H1 (cell line): Measurements from ENCODE around the gene APOBEC3G. TPM values are rescaled to one million over a fixed set of nuclear protein-coding genes. Genes with fewer than 3 reads are reported as not detected.

Source experiments
- CTCF ChIA-PET: fragments of 300-600 bp; sonication (Branson Sonifier 250); formaldehyde crosslinking; loops from one replicate; lab custom pipeline; 2021; ENCODE audit not compliant: partially characterized antibody; lab: Charles Lee
- POLR2A ChIA-PET: fragments of 300-600 bp; sonication (Branson Sonifier 250); formaldehyde crosslinking; loops from one replicate; lab custom pipeline; 2021; ENCODE audit warnings: inconsistent platforms; ENCODE audit not compliant: partially characterized antibody; lab: Charles Lee
- DNase-seq, 2 experiments: peaks; one replicate each; pipeline versions ENCODE4 v3.0.0 to v3.0.0-alpha.2; 2010 to 2022; ENCODE audit warnings: low spot score in 2 of 2, low read depth in 1 of 2, mixed read lengths in 1 of 2
- FAIRE-seq: peaks from 2 replicates; lab custom pipeline; 2011; peaks lifted over from hg19 to GRCh38; lab: Jason Lieb, UNC
- H2AFZ ChIP-seq: 2 replicates; pipeline ENCODE4 v1.8.1; 2012; ENCODE audit warnings: low read length, inconsistent platforms
- H2AK5ac ChIP-seq: 2 replicates; pipeline ENCODE4 v1.6.1; 2013; ENCODE audit warnings: low read depth, low read length
- H2BK120ac ChIP-seq: replicated peaks from 2 replicates; pipeline ENCODE3; 2013; ENCODE audit warnings: low read depth, low read length, inconsistent platforms
- H2BK12ac ChIP-seq: 2 replicates; pipeline ENCODE4 v1.6.1; 2013; ENCODE audit warnings: low read depth, low read length
- H2BK15ac ChIP-seq: 2 replicates; pipeline ENCODE4 v1.6.1; 2013; ENCODE audit warnings: low read length
- H2BK20ac ChIP-seq: 2 replicates; pipeline ENCODE4 v1.6.1; 2013; ENCODE audit warnings: low read length
- H2BK5ac ChIP-seq: 2 replicates; pipeline ENCODE4 v1.6.1; 2013; ENCODE audit warnings: low read depth, low read length
- H3K14ac ChIP-seq: 2 replicates; pipeline ENCODE4 v1.6.1; 2013; ENCODE audit warnings: inconsistent platforms; ENCODE audit not compliant: insufficient read length
- H3K18ac ChIP-seq: 2 replicates; pipeline ENCODE4 v1.6.1; 2013; ENCODE audit warnings: low read length; ENCODE audit errors: extremely low read depth
- H3K23ac ChIP-seq: 2 replicates; pipeline ENCODE4 v1.6.1; 2013; ENCODE audit warnings: inconsistent platforms; ENCODE audit not compliant: insufficient read length
- H3K23me2 ChIP-seq: 2 replicates; pipeline ENCODE4 v1.6.1; 2013; ENCODE audit warnings: low read depth, low read length
- H3K27ac ChIP-seq: 2 replicates; pipeline ENCODE4 v1.6.1; 2011; ENCODE audit warnings: low read depth, low read length, inconsistent platforms
- H3K27me3 ChIP-seq, 4 experiments: replicated peaks in 1 of 4; 1 replicate in 1 of 4; 2 replicates in 3 of 4; pipeline versions ENCODE4 v1.6.1 to v1.8.1; 2011 to 2013; ENCODE audit warnings: low read length in 3 of 4, mild to moderate bottlenecking in 3 of 4, inconsistent platforms in 2 of 4, mixed read lengths in 2 of 4, moderate library complexity in 1 of 4; ENCODE audit not compliant: control insufficient read depth in 3 of 4, insufficient read depth in 3 of 4; ENCODE audit errors: extremely low read depth in 1 of 4
- H3K36me3 ChIP-seq, 4 experiments: 2 replicates each; pipeline versions ENCODE4 v1.6.1 to v1.8.1; 2011 to 2013; ENCODE audit warnings: mild to moderate bottlenecking in 4 of 4, low read length in 3 of 4, moderate library complexity in 2 of 4, control low read depth in 1 of 4, inconsistent platforms in 1 of 4; ENCODE audit not compliant: insufficient read depth in 4 of 4, control insufficient read depth in 2 of 4
- H3K4ac ChIP-seq: replicated peaks from 2 replicates; pipeline ENCODE3; 2013; ENCODE audit warnings: low read length, low read depth, mixed read lengths, inconsistent platforms; ENCODE audit not compliant: insufficient read length
- H3K4me1 ChIP-seq, 4 experiments: replicated peaks in 1 of 4; 1 replicate in 1 of 4; 2 replicates in 3 of 4; pipeline versions ENCODE4 v1.6.1 to v1.8.1; 2011 to 2013; ENCODE audit warnings: low read length in 3 of 4, inconsistent platforms in 2 of 4, mixed read lengths in 1 of 4; ENCODE audit not compliant: insufficient read depth in 4 of 4, control insufficient read depth in 3 of 4
- H3K4me2 ChIP-seq, 2 experiments: 2 replicates each; pipeline versions ENCODE4 v1.6.1 to v1.8.1; 2011 to 2013; ENCODE audit warnings: low read depth in 2 of 2, low read length in 2 of 2, control low read depth in 1 of 2, inconsistent platforms in 1 of 2, mild to moderate bottlenecking in 1 of 2; ENCODE audit not compliant: insufficient read depth in 1 of 2
- H3K4me3 ChIP-seq, 4 experiments: fragments of 200-600, 300-600 bp in 1 of 4; sonication (generic), shearing (Covaris generic), sonication (Bioruptor Twin) in 1 of 4; 2 replicates each; pipeline versions ENCODE4 v1.5.1 to v1.8.1; 2011 to 2016; ENCODE audit warnings: low read length in 4 of 4, low read depth in 3 of 4, control low read depth in 2 of 4, inconsistent platforms in 2 of 4, mild to moderate bottlenecking in 2 of 4, mixed read lengths in 1 of 4, moderate library complexity in 1 of 4; ENCODE audit not compliant: insufficient read depth in 2 of 4; ENCODE audit errors: extremely low read depth in 1 of 4
- H3K56ac ChIP-seq: replicated peaks from 2 replicates; pipeline ENCODE3; 2013; ENCODE audit warnings: low read depth, mild to moderate bottlenecking, mixed read lengths, low read length, inconsistent platforms; ENCODE audit not compliant: insufficient read length
- H3K79me1 ChIP-seq: 2 replicates; pipeline ENCODE4 v1.6.1; 2013; ENCODE audit warnings: low read depth, low read length, control low read depth
- H3K79me2 ChIP-seq, 2 experiments: 2 replicates each; pipeline versions ENCODE4 v1.6.1 to v1.8.1; 2012 to 2013; ENCODE audit warnings: low read length in 2 of 2, mild to moderate bottlenecking in 2 of 2, inconsistent platforms in 1 of 2; ENCODE audit not compliant: insufficient read depth in 2 of 2, control insufficient read depth in 1 of 2
- H3K9ac ChIP-seq, 4 experiments: replicated peaks in 1 of 4; 1 replicate in 1 of 4; 2 replicates in 3 of 4; pipeline versions ENCODE4 v1.6.1 to v1.8.1; 2011 to 2013; ENCODE audit warnings: low read depth in 3 of 4, low read length in 3 of 4, control low read depth in 2 of 4, mild to moderate bottlenecking in 2 of 4, moderate library complexity in 2 of 4, inconsistent platforms in 1 of 4; ENCODE audit errors: extremely low read depth in 1 of 4
- H3K9me3 ChIP-seq, 2 experiments: 2 replicates each; pipeline versions ENCODE4 v1.6.1 to v1.8.1; 2012 to 2013; ENCODE audit warnings: mild to moderate bottlenecking in 2 of 2, moderate library complexity in 2 of 2, control low read depth in 1 of 2, inconsistent platforms in 1 of 2, low read depth in 1 of 2, low read length in 1 of 2, mixed read lengths in 1 of 2; ENCODE audit not compliant: insufficient read depth in 2 of 2
- H4K20me1 ChIP-seq, 2 experiments: replicated peaks in 1 of 2; 2 replicates each; pipeline versions ENCODE3 to v1.8.1; 2011 to 2013; ENCODE audit warnings: inconsistent platforms in 2 of 2, low read length in 2 of 2, mild to moderate bottlenecking in 1 of 2; ENCODE audit not compliant: insufficient read depth in 2 of 2, control insufficient read depth in 1 of 2
- H4K5ac ChIP-seq: 2 replicates; pipeline ENCODE4 v1.6.1; 2013; ENCODE audit warnings: low read length, low read depth, mixed read lengths, inconsistent platforms; ENCODE audit not compliant: insufficient read length
- H4K8ac ChIP-seq: 2 replicates; pipeline ENCODE4 v1.8.0; 2013; ENCODE audit warnings: mild to moderate bottlenecking, moderate library complexity, low read length, inconsistent platforms; ENCODE audit not compliant: insufficient read depth; ENCODE audit errors: extremely low read depth
- H4K91ac ChIP-seq: replicated peaks from 2 replicates; pipeline ENCODE3; 2013; ENCODE audit warnings: low read length, mixed read lengths, inconsistent platforms; ENCODE audit not compliant: insufficient read length
- GABPA ChIP-seq: IDR thresholded peaks from 2 replicates; pipeline ENCODE4 v1.6.1; 2011; ENCODE audit warnings: mild to moderate bottlenecking, low read length, moderate library complexity, borderline replicate concordance; ENCODE audit not compliant: insufficient read depth
- RAD21 ChIP-seq, 2 experiments: IDR thresholded peaks in 1 of 2; conservative IDR thresholded peaks in 1 of 2; 2 replicates each; pipeline ENCODE4 v1.6.1; 2011; ENCODE audit warnings: low read depth in 2 of 2, low read length in 2 of 2, improper control_type of control experiment in 1 of 2, inconsistent platforms in 1 of 2, mild to moderate bottlenecking in 1 of 2, moderate library complexity in 1 of 2
- TCF12 ChIP-seq: IDR thresholded peaks from 2 replicates; pipeline ENCODE4 v1.6.1; 2011; ENCODE audit warnings: low read depth, mild to moderate bottlenecking, low read length
- TEAD4 ChIP-seq: IDR thresholded peaks from 2 replicates; pipeline ENCODE4 v1.6.1; 2012; ENCODE audit warnings: low read depth, low read length, inconsistent platforms, mixed read lengths
- WGBS, 2 experiments: shearing (Covaris generic) in 1 of 2; methylation state at CpG; one replicate each; pipeline versions ENCODE4 v1.1.6 to v1.1.7; 2013 to 2015; ENCODE audit warnings: low lambda C conversion rate in 2 of 2, mixed read lengths in 2 of 2, inconsistent platforms in 1 of 2, low coverage in 1 of 2, missing lambda C conversion rate in 1 of 2; ENCODE audit not compliant: insufficient replicate concordance in 2 of 2, insufficient coverage in 1 of 2, insufficient read length in 1 of 2; ENCODE audit errors: extremely low coverage in 1 of 2, missing lambda C conversion rate in 1 of 2; 5-methylcytosine and 5-hydroxymethylcytosine counted together
- polyA plus RNA-seq, 7 experiments: library from polyadenylated mRNA; depleted of rRNA in 3 of 7; stranded (reverse) in 5 of 7; unstranded in 2 of 7; fragments of >200 nt in 5 of 7; fragments of 200-250 nt in 2 of 7; gene quantifications; 1 replicate in 5 of 7; 2 replicates in 1 of 7; 4 replicates in 1 of 7; pipeline versions ENCODE4 v1.2.1 to v1.2.3, GENCODE V29; 2011 to 2013; ENCODE audit warnings: missing spikeins in 2 of 7, mixed read lengths in 2 of 7
- total RNA-seq: library from RNA; stranded (reverse); fragmentation: NEBNext Ultra II Directional; extraction: Animal tissue kit (Norgen Biotek cat#: 25700); gene quantifications from 2 replicates; pipeline ENCODE4 v1.2.1, GENCODE V29; 2021
- TF ChIP-seq, protein P1 (sequence below), 3 experiments: IDR thresholded peaks; 1 replicate in 2 of 3; 2 replicates in 1 of 3; pipeline versions ENCODE4 v1.5.1 to v1.6.1; 2011; ENCODE audit warnings: low read length in 3 of 3, mild to moderate bottlenecking in 3 of 3, inconsistent platforms in 2 of 3, low read depth in 1 of 3, moderate library complexity in 1 of 3; ENCODE audit not compliant: insufficient read depth in 1 of 3; ENCODE audit errors: control extremely low read depth in 1 of 3

Gene APOBEC3G
- total and polyA plus RNA-seq, 2 of the 8 experiments (the other 6 are each of a cell fraction or from before 2014, with no cell fraction given), result 1.7 to 2.0 TPM

DNA sequence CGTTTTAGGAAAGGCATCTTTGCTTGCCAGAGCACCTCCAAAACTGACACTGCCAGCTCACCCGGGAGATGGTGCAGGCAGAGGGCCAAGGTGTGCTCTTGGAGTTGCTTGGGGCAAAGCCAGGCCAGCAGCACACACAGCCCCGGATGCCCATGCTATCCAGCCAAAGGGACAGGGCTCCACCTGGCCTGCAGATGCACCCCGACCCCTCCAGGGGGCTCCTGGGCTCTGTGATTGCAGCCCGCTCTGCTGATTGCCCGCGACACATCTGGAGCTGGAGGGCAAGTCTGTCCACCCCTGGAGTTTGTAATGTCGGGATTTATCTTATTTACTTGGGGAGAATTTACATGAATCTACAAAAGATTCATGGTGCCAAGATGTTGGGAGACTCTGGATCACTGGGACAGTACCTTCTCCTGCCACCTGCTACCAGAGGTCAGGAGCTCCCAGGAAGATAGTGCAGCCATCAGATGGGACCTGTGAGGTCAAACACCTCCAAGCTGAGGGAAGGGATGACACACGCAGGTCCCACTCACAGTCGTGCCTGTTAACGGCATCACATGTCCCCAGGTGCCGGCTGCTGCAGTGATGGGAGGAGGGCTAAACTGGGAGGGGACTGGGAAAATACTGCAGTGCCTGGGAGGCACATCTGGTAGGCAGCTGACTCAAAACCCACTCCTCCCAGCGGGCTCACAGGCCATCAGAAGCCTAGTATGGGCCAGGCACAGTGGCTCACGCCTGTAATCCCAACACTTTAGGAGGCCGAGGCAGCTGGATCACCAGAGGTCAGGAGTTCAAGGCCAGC, 58.2 kb downstream of the APOBEC3G start:
- H2AFZ ChIP-seq, result no peak overlapping the region
- H2BK20ac ChIP-seq, result no peak overlapping the region
- H3K4me3 ChIP-seq, result no peak overlapping the region
- no peaks in the 10 kb centered on the region for H3K36me3 ChIP-seq
- peak overlapping the region; percentile 90; the same call in 1 of the 2 replicates for H2BK15ac ChIP-seq
- H4K20me1 ChIP-seq, result no peaks in the 10 kb centered on the region
- H4K91ac ChIP-seq, result no peak overlapping the region
- H3K14ac ChIP-seq, result no peak overlapping the region
- peaks cover 4 to 16% (median 11%) of the 10 kb centered on the region in 4 experiments; a peak in 4 of 7 replicates for H3K4me1 ChIP-seq
- H2AK5ac ChIP-seq, result no peak overlapping the region
- no peak overlapping the region for H3K18ac ChIP-seq
- H2BK5ac ChIP-seq, result no peak overlapping the region
- no peak for FAIRE-seq
- no peak overlapping the region for H3K9ac ChIP-seq
- WGBS, 2 experiments, result 56% methylated on average over 15 of the region's 15 CpGs; no CpG with 5 or more reads in 1 of the 2 experiments
- H3K27ac ChIP-seq, result no peak overlapping the region
- no peak overlapping the region for H3K56ac ChIP-seq
- TF ChIP-seq TEAD4 (no peak), TCF12 (0 out of 2 replicates have a peak, but pooled peaks have one; percentile 56), RAD21 (IDR thresholded peaks at IDR 0.05 in 1 of 2, conservative IDR thresholded peaks at IDR 0.05 in 1 of 2; ENCODE audit: low read depth in 2 of 2, low read length in 2 of 2) (peak; percentile 88 to 94), GABPA (peak; percentile 68; the same call in 1 of the 2 replicates)
- TF ChIP-seq, protein P1, sequence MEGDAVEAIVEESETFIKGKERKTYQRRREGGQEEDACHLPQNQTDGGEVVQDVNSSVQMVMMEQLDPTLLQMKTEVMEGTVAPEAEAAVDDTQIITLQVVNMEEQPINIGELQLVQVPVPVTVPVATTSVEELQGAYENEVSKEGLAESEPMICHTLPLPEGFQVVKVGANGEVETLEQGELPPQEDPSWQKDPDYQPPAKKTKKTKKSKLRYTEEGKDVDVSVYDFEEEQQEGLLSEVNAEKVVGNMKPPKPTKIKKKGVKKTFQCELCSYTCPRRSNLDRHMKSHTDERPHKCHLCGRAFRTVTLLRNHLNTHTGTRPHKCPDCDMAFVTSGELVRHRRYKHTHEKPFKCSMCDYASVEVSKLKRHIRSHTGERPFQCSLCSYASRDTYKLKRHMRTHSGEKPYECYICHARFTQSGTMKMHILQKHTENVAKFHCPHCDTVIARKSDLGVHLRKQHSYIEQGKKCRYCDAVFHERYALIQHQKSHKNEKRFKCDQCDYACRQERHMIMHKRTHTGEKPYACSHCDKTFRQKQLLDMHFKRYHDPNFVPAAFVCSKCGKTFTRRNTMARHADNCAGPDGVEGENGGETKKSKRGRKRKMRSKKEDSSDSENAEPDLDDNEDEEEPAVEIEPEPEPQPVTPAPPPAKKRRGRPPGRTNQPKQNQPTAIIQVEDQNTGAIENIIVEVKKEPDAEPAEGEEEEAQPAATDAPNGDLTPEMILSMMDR (IDR thresholded peaks at IDR 0.05; ENCODE audit: control extremely low read depth in 1 of 3, insufficient read depth in 1 of 3, low read depth in 1 of 3, low read length in 3 of 3), result peak; percentile 85 to 92 (median 92)
- H3K79me1 ChIP-seq, result no peaks in the 10 kb centered on the region
- ChIA-PET POLR2A (interaction anchor here (0.6 to 7.4 kb wide), 6 partner anchors 10 to 273 kb away, joined by 3 to 67 read pairs (median 6); partner anchors contain the start of gene RPL3), CTCF (interaction anchor here (0.5 to 5.1 kb wide), 58 partner anchors 8 to 379 kb away, joined by 3 to 47 read pairs (median 4); partner anchors contain the start of genes APOBEC3B, APOBEC3C and PDGFB)
- H3K4ac ChIP-seq, result no peak overlapping the region
- no peaks in the 10 kb centered on the region for H3K23me2 ChIP-seq
- no peaks in the 10 kb centered on the region for H3K9me3 ChIP-seq
- H4K8ac ChIP-seq, result no peak overlapping the region
- peak; percentile 50 to 90 for DNase-seq
- H2BK120ac ChIP-seq, result no peak overlapping the region
- H4K5ac ChIP-seq, result no peak overlapping the region
- H3K4me2 ChIP-seq, result no peak overlapping the region
- H3K79me2 ChIP-seq, result no peaks in the 10 kb centered on the region
- H3K27me3 ChIP-seq, result no peaks in the 10 kb centered on the region
- no peak overlapping the region for H3K23ac ChIP-seq
- no peak overlapping the region for H2BK12ac ChIP-seq
